Psoas muscle (tissue), 8 donors: ENCODE results near the gene AK9. TPM values are rescaled to one million over a fixed set of nuclear protein-coding genes. Genes with fewer than 3 reads are reported as not detected.

Source experiments
- ATAC-seq, 4 donors: fragments of 200-7000 bp; cut with Tn5 transposase; one replicate each; pipeline ENCODE4 v1.9.1; 2020; ENCODE audit warnings: moderate library complexity in 3 of 4, mild to moderate bottlenecking in 2 of 4
- DNase-seq, 2 donors: peaks; one replicate each; pipeline ENCODE4 v3.0.0-alpha.2; 2020
- H3K27ac ChIP-seq: fragments of 200-600 bp; one replicate; pipeline ENCODE4 v1.8.0; 2022
- H3K27me3 ChIP-seq, 3 donors: fragments of 200-600 bp in 1 of 3; one replicate each; pipeline versions ENCODE4 v1.6.1 to v1.8.0; 2013 to 2022; ENCODE audit warnings: low read length in 2 of 3, mild to moderate bottlenecking in 2 of 3, moderate library complexity in 1 of 3; ENCODE audit not compliant: insufficient read depth in 3 of 3
- H3K36me3 ChIP-seq, 2 donors: fragments of 200-600 bp in 1 of 2; one replicate each; pipeline versions ENCODE4 v1.6.1 to v1.8.0; 2013 to 2022; ENCODE audit warnings: low read depth in 1 of 2, mild to moderate bottlenecking in 1 of 2, moderate library complexity in 1 of 2; ENCODE audit not compliant: insufficient read depth in 1 of 2
- H3K4me1 ChIP-seq: fragments of 200-600 bp; one replicate; pipeline ENCODE4 v1.8.0; 2022
- H3K4me3 ChIP-seq: fragments of 200-600 bp; one replicate; pipeline ENCODE4 v1.8.0; 2022; ENCODE audit warnings: mild to moderate bottlenecking
- H3K9me3 ChIP-seq: fragments of 200-600 bp; one replicate; pipeline ENCODE4 v1.8.0; 2022
- WGBS, 3 donors: extraction: QIAGEN DNeasy Blood & Tissue Kit; methylation state at CpG; one replicate each; pipeline versions ENCODE4 v1.1.6 to v1.1.7; 2013; 5-methylcytosine and 5-hydroxymethylcytosine counted together
- intact Hi-C, 2 donors: fragments of 100-400 bp; cut with DNase I; formaldehyde crosslinking; loops; one replicate each; pipeline versions ENCODE4 v1.11.0 to v1.14.2; 2022
- polyA plus RNA-seq, 3 donors: library from polyadenylated mRNA; stranded (reverse); fragments of 200-250 nt; gene quantifications; one replicate each; pipeline ENCODE4 v1.2.3, GENCODE V29; 2013
- total RNA-seq, 4 donors: library from RNA; stranded (reverse); fragmentation: NEBNext Ultra II Directional in 2 of 4; extraction: Animal tissue kit (Norgen Biotek cat#: 25700) in 2 of 4; gene quantifications; one replicate each; pipeline versions ENCODE4 v1.2.1 to v1.2.4, GENCODE V29; 2021 to 2023
- TF ChIP-seq, protein P1 (sequence below): fragments of 200-600 bp; IDR thresholded peaks from one replicate; pipeline ENCODE4 v1.8.0; 2022; ENCODE audit warnings: antibody characterized with exemption
- donor health status: healthy with polysubstance abuse.
- donor health status: DM: no; HTN: no; CAD: no; lungs with moderate emphysema.
- donor health status: Bipolar disorder and iron deficiency.
- donor health status: healthy.
- donor health status: DM: yes; HTN: yes; CAD: no.
- donor health status: DM: no; HTN: no; CAD: no.
- donor health status: DM: no; HTN: no; CAD: no.
- donor health status: DM: yes; HTN: yes; CAD: no.

Gene AK9
- total and polyA plus RNA-seq, 7 donors: 2.0 to 7.4 (median 5.3) TPM

DNA sequence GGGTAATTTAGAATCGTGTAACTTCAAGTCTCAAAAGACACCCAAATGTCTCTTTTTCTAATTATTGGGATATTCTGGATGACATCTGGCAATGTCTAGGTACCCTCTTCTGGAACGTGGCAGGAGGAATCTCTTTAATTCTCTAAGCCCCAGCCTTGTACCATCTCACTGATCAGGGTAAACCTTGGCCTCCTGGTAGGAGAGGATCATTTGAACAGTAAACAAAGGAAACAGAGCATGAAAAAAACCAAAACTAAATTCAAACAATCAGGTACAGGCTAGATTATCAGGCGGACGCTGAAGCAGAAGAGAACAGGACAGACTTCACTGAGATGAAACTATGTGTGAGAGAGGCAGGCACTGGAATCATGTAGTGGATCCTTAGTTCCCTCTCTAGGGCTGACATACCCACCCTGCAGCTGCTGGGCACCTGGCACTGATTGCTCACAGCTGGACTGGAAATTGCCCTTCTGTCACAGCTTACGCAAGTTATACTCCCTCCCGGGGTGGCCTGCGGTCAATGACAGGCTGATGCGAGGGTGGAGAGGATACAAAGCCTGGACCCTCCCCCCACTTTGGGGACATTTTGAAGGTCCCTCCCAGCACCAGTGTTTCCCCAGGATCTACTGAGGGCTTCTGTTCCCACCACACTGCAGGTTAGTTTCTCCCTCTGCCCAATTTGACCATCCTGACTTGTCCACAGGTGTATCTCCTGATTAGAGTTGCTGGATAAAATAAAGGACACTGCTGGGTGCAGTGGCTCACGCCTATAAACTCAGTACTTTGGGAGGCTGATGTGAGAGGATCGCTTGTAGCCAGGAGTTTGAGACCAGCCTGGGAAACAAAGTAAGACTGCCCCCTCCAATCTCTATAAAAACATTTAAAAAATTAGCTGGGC is 187.4 kb downstream of the AK9 start:
- Histone ChIP-seq H3K4me3 (no peak overlapping the region), H3K27me3 (no peaks in the 10 kb centered on the region), H3K27ac (no peak overlapping the region), H3K36me3 (no peaks in the 10 kb centered on the region), H3K4me1 (no peaks in the 10 kb centered on the region), H3K9me3 (no peaks in the 10 kb centered on the region)
- intact Hi-C loops: no loop called here
- DNase-seq (no peak), ATAC-seq (no peak)
- TF ChIP-seq, protein P1, sequence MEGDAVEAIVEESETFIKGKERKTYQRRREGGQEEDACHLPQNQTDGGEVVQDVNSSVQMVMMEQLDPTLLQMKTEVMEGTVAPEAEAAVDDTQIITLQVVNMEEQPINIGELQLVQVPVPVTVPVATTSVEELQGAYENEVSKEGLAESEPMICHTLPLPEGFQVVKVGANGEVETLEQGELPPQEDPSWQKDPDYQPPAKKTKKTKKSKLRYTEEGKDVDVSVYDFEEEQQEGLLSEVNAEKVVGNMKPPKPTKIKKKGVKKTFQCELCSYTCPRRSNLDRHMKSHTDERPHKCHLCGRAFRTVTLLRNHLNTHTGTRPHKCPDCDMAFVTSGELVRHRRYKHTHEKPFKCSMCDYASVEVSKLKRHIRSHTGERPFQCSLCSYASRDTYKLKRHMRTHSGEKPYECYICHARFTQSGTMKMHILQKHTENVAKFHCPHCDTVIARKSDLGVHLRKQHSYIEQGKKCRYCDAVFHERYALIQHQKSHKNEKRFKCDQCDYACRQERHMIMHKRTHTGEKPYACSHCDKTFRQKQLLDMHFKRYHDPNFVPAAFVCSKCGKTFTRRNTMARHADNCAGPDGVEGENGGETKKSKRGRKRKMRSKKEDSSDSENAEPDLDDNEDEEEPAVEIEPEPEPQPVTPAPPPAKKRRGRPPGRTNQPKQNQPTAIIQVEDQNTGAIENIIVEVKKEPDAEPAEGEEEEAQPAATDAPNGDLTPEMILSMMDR: no peak
- WGBS, 3 donors: 53 to 60% (median 57%) methylated on average over 10 of the region's 10 CpGs

DNA sequence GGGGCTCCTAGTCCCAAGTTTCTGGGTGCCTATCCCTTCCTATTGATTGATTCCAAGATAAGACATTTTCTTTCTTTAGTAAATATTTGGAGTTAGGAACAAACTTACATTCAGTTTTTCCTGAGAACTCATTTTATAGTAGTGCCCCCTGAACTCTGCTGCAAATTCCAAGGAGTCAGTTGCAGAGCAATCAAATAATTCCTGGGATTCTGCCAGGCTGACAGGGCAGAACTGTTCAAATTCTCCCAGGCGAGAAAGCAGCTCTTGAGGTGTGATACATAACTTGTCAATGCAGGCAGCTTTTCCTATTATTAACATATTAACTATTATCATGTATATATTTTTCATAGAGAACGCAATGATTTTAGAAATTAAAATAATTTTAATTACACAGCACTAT is 192.1 kb downstream of the AK9 start:
- no peaks in the 10 kb centered on the region for H3K36me3 ChIP-seq
- no peak for ATAC-seq
- intact Hi-C loops: no loop called here
- H3K27me3 ChIP-seq: no peaks in the 10 kb centered on the region
- DNase-seq: no peak
- H3K4me3 ChIP-seq: no peak overlapping the region
- WGBS, 3 donors: 85 to 93% (median 90%) methylated on average over 2 of the region's 2 CpGs
- H3K4me1 ChIP-seq: no peaks in the 10 kb centered on the region
- TF ChIP-seq, protein P1: no peak
- H3K27ac ChIP-seq: no peak overlapping the region
- no peaks in the 10 kb centered on the region for H3K9me3 ChIP-seq

DNA sequence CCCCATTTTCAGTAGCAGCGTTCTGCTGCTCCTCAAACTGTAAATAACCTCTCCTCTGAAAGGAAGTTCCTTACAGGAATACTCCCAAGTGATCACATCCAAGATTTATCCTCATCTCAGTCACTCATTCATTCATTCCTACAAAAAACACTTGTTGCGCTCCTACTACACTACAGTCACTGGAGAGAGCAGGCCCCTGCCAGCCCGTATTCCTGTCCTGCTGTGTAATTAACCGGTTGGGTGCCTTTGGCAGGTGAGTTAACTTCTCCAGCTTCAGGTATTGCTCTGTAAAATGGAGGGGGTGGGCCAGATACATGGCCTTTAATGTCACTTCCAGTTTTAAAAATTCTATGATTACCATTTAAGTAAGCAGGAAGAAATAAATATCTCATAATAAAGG is 192.9 kb downstream of the AK9 start:
- Histone ChIP-seq H3K4me1 (no peaks in the 10 kb centered on the region), H3K4me3 (no peak overlapping the region), H3K9me3 (no peaks in the 10 kb centered on the region), H3K27me3 (no peaks in the 10 kb centered on the region), H3K36me3 (no peaks in the 10 kb centered on the region), H3K27ac (no peak overlapping the region)
- no peak for ATAC-seq
- intact Hi-C loops: no loop called here
- no peak for DNase-seq
- TF ChIP-seq, protein P1: no peak
- 76 to 87% (median 86%) methylated on average over 4 of the region's 4 CpGs for WGBS, 3 donors

DNA sequence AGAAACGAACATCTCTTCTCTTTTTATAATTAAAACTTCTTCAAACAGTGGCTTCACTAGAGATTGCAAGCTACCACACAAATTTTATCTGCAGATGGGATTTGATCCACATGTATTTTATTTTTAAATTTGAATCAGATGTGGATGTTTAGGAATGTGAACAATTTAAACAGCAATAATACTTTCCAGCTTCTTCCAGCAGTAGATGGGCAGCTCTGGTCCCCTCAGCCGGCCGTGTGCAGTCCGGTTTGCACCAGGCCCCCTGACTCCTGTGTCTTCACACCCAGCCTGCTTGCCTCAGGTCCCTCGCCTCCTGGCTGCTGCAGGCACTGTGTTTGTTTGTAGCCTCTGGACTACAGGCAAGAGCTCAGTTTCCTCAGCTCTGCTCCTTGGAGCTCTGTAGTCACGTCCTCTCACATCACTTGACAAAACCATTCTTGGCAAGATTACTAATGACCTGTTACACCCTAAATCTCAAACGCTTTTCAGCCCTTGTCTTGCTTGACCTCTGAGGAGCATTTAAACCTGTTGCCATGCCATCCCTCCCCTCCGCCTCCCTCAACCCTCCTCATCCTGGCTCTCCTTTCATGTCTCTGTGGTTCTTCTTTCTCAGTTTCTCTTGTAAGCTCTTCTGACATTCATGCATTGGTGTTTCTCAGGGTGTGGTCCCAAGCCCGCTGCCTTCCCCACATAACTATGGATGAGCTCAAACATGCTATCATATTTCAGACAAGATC is 194.8 kb downstream of the AK9 start:
- no peak for ATAC-seq
- intact Hi-C loops: no loop called here
- no peaks in the 10 kb centered on the region for H3K9me3 ChIP-seq
- H3K27ac ChIP-seq: no peak overlapping the region
- no peaks in the 10 kb centered on the region for H3K27me3 ChIP-seq
- 77 to 79% (median 79%) methylated on average over 9 of the region's 9 CpGs for WGBS, 3 donors
- no peaks in the 10 kb centered on the region for H3K4me1 ChIP-seq
- H3K4me3 ChIP-seq: no peak overlapping the region
- TF ChIP-seq, protein P1: no peak
- no peak for DNase-seq
- H3K36me3 ChIP-seq: no peaks in the 10 kb centered on the region
